NCI-H345 treated with DMSO at 0.1 percent for 48 hours (cell line): ENCODE data around the gene HIGD1C.
"Not testable (repeated sequence)": the region's sequence is repeated elsewhere in the genome, so short reads cannot be mapped to it uniquely, and the experiment has no call there.

Experiments used
- DNase-seq: peaks from one replicate; lab custom pipeline; 2025; ENCODE audit not compliant: unreplicated experiment; lab: John Stamatoyannopoulos, UW

HIGD1C gene

DNA sequence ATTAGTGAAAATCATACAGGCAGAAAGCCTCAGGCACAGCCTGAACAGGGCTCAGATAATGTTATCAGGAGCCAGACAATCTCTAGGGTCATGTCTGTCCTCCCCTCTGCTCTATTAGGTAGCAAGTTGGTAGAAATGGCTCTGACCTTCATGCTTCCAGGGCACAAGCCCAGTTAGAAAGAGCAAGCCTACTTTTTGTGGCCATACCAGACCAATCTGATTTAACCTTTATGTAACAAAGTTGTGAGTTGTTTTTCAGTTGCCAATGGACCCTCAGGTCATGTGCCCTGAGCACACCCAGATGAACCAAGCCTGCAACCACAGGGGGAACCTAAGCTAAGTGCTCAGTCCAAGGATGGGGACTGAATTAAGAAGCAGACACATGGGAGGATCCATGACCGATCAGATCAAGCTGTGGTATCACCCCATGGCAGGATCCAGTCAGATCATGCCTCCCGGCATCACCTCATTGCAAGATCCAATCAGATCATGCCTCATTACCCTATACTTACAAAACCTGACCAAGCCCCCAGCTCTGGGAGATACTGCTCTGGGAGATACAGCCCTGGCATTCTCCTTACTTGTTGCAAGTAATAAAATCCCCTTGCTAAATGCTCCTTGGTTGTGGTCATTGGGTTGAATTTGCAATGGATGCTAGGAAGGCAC lies 18.8 kb upstream of the HIGD1C start:
- no peak for DNase-seq

DNA sequence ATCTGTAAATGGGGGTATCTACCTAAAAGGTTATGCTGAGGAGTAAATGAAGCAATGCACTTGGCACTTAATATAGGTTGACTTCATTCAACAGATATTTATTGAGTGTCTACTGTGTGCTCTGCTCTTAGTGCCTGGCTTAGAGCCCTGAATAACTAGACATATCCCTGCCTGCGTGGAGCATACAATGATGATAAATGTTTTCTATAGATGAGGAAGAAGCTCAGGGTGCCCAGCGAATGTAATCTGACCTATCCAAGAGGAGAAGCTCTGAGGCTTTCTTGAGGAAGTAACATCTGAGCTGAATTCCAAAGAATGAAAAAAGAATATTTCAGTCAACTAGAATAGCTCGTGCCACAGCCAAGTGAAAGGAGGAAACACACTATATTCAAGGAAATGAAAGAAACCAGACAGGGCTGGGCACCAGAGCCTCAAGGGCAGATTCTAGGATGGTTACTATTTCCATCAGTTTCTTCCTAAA lies 17.9 kb upstream of the HIGD1C start:
- DNase-seq, result no peak

DNA sequence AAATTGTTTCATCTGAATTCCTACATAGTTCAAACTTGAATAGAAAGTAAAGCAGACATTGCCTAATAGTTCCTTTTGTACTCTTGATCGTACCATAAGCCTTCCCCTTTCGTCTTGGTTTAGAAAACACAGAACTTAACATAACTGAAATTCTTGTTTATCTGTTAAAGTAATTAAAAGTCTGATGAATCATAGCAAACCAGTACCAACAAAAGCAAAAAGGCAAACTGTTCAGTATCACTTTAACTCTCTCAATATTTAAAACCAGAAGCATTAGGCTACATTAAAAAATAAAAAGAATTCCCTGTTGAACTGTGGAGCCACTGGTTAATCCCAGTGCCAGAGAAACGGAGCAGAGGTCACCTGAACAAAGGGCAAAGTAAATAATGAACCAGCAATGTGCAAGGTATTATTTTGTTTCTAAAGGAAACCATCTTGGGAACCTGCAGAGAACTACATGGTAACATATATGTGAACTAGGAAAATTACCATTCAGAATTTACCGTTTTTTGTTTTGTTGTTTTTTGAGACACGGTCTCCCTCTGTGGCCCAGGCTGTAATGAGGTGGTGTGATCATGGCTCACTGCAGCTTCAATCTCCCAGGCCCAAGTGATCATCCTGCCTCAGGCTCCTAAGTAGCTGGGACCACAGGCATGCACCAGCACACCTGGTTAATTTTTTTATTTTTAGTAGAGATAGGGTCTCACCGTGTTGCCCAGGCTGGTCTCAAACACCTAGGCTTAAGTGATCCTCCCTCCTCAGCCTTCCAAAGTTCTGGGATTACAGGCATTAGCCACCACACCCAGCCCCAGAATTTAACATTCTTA lies 17.1 kb upstream of the HIGD1C start:
- no peak for DNase-seq

DNA sequence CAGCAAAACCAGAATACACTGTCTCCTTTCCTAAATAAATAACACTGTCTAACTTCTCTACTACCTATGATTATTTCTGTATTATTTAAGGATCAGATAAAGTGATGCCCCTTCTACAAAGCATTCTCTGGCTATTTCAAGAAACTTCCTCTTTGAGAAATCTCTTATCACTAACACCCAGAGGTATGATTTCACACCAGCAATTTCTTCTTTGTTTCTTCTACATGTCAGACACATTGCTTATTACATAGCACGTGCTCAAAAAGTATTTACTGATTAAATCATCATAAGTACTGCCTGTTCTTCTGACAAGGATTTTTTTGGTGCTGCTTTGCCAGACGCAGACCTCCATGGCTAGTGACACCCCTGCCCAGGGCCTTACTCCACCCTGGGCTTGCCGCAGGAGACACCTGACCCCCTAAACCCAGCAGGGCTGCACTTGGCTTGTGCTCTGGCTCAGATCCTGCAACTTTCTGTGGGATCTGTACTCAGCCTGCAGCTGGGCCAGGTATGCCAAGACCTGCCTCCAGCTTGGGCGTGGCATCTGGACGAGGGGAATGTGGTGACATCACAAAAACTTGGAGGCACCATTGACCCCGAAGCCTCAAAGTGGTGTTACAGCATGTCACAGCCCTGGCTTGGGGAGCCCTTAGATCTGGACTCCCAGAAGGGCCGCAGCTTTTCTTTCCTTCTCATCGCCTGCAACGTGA lies 15.4 kb upstream of the HIGD1C start:
- DNase-seq, result no peak

DNA sequence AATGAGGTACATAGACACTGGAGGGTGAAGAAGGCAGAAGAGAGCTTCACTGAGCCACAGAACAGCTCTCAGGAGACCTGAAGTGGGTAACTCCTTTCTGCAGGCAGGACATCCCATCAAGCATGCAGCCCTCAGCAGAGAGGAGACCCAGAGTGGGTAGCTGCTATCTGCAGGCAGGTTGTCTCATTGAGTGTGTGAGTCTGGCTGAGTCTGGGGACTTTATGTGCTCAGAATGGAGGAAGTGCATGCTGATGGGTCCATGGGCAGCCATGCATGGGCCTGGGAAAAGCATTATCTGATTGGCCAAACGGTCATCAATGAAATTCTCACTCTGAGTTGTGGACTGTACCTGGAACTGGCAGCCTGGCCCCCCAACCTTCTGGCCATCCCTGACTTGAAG lies 14.7 kb upstream of the HIGD1C start:
- no peak for DNase-seq

DNA sequence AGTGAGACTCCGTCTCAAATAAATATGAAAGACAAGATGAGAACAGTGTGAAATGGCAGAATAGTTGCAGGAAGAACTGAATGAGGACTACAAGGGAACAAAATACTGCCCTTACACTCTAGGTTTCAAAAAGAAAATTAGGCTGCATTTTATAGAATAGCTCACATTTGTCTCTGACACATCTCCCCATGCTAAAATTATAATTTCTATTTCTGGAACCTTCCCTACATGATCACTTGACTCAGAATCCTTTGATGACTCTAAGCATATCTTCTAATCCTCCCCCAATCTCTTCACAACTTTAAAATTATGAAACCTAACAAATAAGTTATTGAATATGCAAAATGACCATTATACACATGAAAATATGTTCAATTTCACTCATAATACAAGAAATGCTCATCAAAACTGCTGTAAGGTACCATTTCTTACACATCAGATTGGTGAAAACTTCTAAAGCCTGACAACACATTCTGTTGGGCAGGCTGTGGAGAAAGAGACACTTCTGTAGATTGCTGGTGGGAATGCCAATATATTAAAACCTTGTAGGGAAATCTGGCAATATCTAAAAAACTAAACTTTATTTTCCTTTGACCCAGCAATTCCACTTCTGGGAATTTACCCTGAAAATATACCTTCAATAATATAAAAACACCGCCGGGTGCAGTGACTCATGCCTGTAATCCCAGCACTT lies 4.3 kb upstream of the HIGD1C start:
- no peak for DNase-seq

DNA sequence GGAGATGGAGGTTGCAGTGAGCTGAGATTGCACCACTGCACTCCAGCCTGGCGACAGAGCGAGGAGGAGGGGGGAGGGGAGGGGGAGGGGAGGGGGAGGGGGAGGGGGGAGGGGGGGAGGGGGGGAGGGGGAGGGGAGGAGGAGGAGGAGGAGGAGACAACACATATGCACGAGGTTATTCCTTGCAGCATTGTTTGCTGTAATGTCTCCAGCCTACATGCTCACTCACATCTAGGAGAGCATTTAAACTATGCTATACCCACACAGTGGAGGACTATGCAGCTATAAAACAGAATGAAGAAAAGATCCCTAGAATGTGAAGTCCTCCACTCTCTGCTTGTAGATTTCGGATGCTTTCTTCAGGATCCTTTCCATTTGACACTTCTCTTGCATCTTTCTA lies 3.5 kb upstream of the HIGD1C start:
- DNase-seq, result no peak

DNA sequence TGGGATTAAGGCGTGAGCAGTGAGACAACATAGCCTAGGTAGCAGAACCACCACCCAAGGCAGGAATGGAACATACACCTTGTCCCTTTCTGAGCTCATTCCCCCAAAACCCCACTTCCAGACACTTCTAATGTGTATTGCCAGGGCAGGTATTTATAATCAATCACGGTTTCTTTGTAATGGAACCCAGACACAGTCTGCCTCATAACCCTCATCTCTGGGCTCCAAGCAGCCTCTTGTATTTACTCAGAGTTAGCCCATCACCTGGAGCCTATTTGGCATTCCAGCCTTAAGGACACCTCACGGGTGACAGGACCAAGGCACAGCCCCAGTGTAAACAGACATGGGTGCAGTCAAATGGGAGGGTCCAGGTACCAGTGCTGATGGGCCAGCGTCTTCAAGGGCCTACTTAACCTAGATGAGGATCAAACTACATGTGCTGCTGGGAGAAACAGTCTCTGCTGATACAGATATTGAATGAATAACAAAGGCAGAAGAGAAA lies 2.5 kb upstream of the HIGD1C start:
- DNase-seq, result no peak

DNA sequence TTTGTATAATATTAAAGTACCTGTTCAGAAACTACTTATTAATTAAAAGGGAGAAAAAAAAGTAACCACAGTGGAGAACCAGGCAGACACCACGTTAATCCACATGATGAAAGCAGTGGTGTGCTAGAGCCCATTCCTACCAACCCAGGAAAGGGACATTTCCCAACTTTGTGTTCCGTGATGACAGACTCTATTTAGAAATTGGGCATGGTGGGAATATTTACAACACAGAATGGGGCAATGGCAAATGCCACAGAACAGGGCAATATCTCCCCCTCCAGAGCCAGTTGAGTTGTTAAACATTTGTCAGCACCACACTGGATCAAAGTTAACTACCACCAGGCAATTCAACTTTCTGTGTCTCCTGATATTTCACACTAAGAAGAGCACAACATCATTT lies 1.2 kb upstream of the HIGD1C start:
- no peak for DNase-seq

DNA sequence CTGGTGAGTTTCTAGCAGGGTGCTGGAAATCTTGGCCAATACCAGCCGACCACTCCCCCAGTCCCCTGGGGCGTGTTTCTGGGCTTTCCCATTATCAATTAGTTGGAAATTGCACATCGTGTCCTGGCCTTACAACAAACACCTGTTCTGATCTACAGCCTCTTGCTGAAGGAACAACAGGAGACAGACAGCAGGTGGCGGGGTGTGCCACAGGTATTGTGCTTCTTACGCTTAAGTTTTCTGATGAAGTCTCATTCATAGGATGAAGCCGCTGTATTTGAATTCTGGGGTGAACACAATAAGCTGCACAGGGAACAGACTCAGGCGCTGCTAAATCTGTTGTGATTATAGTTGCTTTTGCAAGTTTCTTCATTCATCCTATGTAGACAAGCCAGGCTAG lies 703 bp downstream of the HIGD1C start:
- DNase-seq, result no peak

DNA sequence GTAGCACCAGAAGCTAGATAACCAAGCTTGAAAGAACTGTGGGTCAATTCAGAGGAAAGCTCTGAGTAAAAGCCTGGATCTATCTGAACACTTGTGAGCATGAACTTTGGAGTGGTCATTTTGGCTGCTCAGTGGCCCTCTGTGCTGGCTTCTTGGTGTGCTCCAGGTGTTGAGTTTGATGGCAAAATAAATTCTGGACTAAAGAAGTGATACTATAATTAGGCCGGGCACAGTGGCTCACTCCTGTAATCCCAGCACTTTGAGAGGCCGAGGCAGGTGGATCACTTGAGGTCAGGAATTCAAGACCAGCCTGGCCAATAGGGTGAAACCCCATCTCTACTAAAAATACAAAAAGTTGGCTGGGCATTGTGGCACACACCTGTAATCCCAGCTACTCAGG lies 2.4 kb downstream of the HIGD1C start:
- DNase-seq, result not testable (repeated sequence)

DNA sequence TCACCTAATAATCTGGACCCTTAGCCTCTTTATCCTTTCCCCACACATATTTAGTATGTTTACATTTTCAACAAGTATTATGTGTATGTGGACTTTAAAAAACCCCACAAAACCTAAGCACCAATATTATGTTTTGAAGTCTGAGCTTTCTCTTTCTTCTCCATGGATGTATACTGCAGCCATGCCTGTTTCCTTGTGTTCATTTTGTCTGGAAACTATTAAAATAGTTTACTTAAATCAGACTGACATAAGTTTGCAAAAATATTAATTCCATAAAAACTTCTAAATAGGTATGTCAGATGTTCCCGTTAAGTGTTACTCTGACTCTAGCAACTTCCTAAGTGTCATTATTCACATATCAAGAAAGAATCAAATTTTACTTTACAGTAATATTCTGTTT lies 2.9 kb downstream of the HIGD1C start:
- no peak for DNase-seq

DNA sequence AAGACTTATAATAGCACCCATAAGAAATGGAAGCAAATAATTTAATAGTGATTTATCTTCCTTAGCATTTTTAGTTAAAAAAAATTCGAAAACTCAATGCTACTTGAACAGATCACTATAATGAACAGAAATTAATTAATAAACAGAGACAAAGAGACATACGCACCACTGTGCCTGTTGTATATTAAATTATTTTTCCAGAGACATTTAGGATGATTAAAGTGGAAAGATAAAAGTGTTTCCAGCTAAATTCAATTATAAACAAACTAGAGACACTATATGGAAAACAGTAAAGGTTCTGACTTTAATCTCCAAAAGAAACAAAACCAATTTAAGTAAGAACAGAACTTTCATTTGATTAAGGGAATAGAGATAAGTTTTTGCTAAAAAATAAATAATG lies 3.4 kb downstream of the HIGD1C start:
- no peak for DNase-seq

DNA sequence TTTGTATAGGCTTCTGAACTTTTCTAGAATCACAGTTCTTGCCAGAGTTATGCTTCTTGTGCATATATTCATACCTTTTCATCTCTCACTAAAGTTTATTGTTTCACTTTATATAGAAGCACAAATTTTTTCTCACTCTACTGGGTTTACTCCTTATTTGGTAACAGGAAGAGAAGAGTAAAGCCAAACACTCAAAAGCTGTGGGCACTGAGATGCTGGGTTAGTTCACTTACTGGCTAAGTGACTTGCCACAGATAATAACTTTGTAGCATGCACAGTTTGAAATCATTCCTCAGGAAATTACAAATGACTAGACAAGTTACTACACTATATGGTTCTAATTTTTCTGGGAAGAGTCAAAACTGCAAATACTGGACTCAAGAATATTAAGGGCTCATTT lies 7.8 kb downstream of the HIGD1C start:
- DNase-seq, result no peak

DNA sequence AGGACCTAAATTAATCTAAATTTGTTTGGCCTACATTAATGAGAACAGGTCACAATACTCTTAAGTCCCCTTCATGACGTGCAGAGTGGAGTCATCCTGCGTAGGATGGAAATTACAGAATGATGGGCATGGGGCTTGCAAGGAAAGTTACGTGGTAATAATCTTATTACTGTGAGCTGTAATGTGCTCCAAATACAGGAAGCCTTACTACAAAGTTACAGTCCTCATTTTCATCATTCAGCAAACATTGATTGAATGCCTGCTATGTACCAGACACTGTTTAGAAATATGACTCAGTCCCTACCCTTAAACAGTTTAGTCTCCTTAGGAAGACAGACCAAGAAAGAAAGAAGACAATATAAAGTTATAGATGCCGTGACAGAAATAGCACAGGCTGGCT lies 9.4 kb downstream of the HIGD1C start:
- DNase-seq, result no peak

DNA sequence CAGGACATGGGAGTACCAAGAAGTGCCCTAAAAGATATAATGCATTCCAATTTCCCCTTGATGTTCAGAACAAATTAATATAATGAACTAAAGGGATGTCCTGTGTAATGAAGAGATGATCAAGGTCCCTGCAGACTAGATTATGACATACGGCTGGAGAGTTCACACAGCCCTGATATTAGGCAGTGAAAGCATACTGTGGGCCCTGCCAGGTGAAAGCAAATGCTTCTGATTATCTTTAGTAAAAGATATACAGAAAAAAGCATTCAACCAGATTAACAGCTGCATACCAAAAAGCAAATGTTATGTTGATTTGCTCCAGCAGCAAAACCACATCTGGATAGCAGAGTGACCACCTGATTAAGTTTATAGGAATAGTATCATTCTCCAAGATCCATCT lies 12.1 kb downstream of the HIGD1C start:
- no peak for DNase-seq

DNA sequence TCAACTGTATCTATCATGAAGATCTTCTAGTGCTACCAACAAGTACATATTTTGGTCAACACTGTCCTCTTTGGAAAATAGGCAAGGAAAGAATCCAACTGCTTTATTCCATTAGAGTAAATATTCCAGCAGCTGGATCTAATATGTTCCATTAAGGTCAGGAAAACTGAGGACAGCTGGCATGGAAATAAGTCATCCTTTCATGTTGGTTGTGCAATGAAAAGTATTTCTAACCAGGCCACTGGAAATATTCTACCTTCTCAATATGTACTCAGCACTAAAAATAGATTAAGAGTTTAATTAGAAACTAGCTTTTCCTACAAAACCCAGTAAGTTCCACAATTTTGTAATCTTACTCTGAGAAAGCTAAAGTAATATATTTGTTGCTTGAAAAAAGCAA lies 19.6 kb downstream of the HIGD1C start:
- no peak for DNase-seq

DNA sequence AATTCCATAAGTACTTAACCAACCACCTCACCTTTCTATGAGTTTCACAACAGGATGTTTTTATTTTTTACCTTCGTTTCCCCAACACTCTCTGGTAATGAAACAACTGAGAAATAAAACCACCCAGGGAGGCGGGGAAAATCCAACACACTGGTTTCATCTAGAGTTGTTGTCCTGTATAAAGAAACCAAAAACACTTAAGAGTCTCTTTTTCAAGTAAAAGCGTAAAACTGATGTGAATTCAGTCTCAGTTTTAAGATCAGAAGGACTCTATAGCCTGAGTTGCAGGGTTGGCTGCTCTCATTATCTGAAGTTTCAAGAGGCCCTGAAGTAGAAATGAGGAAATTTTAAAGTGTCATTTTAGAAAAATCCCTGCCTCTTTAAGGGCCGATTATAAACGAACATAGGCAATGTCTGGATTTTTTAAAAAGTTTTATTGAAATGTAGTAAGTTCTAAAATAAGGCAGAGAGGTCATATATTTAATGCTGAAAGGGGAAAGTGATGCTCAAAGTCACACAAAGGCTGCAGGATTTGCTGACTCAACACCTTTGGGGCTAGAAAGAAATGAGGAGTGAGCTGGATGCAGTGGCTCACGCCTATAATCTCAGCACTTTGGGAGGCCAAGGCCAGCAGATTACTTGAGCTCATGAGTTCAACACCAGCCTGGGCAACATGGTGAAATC lies 27.2 kb downstream of the HIGD1C start:
- no peak for DNase-seq

DNA sequence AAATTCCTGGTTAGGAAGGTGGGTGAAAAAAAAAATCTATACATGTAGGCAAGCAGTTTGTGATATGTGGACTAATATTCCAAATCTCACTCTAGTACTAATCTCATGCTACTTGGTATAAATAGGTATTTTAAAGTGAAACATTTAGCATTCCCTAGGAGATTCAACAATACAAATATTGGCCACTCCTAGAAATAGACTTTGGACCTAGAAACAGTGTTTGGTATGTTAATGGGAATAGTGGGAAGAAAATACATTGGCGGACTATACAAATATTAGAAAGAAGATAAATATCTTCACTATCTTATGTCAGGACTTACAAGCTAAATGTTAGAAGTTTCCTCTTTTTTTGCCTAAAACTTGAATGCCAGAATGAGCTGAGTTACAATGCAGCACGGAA lies 28.2 kb downstream of the HIGD1C start:
- no peak for DNase-seq

DNA sequence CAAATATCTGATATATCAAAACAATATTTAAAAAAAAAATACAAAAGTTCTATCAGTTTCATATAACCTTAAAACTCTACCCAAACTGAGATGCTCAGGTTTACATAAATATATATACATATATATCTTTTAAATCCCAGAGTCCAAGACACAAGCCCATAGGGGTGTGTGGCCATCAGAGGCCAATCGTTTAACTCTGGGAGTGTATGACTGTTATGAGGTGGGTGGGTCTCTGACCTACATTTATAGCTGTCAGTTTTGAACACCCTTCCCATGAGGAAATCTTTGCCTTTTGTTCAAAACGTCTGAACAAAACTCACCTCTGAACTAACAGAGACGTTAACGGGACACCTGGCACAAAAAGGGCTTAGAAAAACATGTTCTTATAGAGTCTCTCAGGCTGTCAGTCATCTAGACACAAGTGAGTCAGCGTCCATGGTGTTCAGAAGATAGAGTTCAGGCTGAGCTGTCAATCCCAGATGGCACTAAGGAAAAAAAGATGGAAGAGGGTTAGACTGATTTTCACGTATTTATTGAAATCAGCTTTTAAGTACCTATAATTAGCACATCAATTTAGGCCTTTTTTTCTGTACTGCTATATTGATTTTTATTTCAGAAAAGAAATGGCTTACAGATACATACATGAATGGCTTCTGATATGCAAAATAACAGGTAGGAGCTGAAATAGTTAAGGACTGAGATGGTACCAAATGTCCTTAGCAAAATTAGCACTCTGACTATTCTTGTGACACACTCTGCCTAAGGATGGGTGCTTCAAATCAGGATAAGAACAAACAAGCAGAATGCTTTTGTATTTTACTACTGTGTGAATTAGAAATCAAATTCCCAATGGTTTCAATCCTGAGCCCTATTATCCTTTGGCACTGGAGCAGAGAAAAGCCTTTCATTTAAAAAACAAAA lies 29.2 kb downstream of the HIGD1C start:
- DNase-seq, result peak; percentile 12
